Measurements from ENCODE around the gene SERPINE2. TPM values are rescaled to one million over a fixed set of nuclear protein-coding genes. Genes with fewer than 3 reads are reported as not detected.

Gene SERPINE2
- polyA plus RNA-seq, 3 donors: not detected

- Histone ChIP-seq H3K4me1 (ENCODE audit: control insufficient read depth in 1 of 2, insufficient read depth in 2 of 2, low read length in 2 of 2) (no peaks in the 10 kb centered on the region), H3K4me2 (replicated peaks; ENCODE audit: extremely low read depth, low read length, poor library complexity, severe bottlenecking) (no peak overlapping the region), H3K27me3 (ENCODE audit: control insufficient read depth in 2 of 2, insufficient read depth in 2 of 2, low read length in 2 of 2) (no peaks in the 10 kb centered on the region), H3K9me3 (replicated peaks in 1 of 2; ENCODE audit: control insufficient read depth in 1 of 2, insufficient read depth in 1 of 2, low read length in 2 of 2) (no peaks in the 10 kb centered on the region), H3K27ac (ENCODE audit: low read depth in 1 of 2, low read length in 2 of 2) (no peak overlapping the region), H3K9ac (ENCODE audit: insufficient read depth, low read length, poor library complexity, severe bottlenecking) (no peak overlapping the region), H2AFZ (ENCODE audit: insufficient read depth, low read depth, low read length, poor library complexity, severe bottlenecking) (no peak overlapping the region), H3K36me3 (replicated peaks in 1 of 2; ENCODE audit: control insufficient read depth in 1 of 2, insufficient read depth in 2 of 2, low read length in 2 of 2) (no peaks in the 10 kb centered on the region), H3K4me3 (replicated peaks in 1 of 3; ENCODE audit: low read depth in 2 of 3, low read length in 3 of 3) (no peak overlapping the region), H4K20me1 (ENCODE audit: insufficient read depth, low read length) (no peaks in the 10 kb centered on the region), H3K79me2 (ENCODE audit: insufficient read depth, low read length) (no peaks in the 10 kb centered on the region)
- H3K27me3 Mint-ChIP-seq (ENCODE audit: low read depth in 3 of 3): peaks cover 0 to 4% (median 0%) of the 10 kb centered on the region in 3 donors
- H3K27ac Mint-ChIP-seq: no peak overlapping the region
- WGBS (ENCODE audit: insufficient coverage): 81% methylated on average over 3 of the region's 5 CpGs
- no peak overlapping the region for H3K4me3 Mint-ChIP-seq
- H3K4me1 Mint-ChIP-seq: peaks cover 1% of the 10 kb centered on the region
- peaks cover 0 to under 1% (median 0%) of the 10 kb centered on the region in 7 donors for H3K9me3 Mint-ChIP-seq
- no peaks in the 10 kb centered on the region for H3K36me3 Mint-ChIP-seq
- no peak for TF ChIP-seq CTCF (IDR thresholded peaks at IDR 0.05)
- DNase-seq: no peak
- intact Hi-C loops (cut with micrococcal nuclease): loop anchor here in 1 of 2 donors (5.0 kb wide), 1 partner anchor 292 kb away; no protein-coding TSS in a partner anchor
Observed at GRCh38 chr2:223995569-223995968, 43.5 kb downstream of the SERPINE2 start.

GRCh38 chr2:223994562-223995162 lies 44.4 kb downstream of the SERPINE2 start:
- Mint-ChIP-seq H3K27ac (no peak overlapping the region), H3K4me3 (no peak overlapping the region), H3K4me1 (peaks cover 1% of the 10 kb centered on the region), H3K36me3 (no peaks in the 10 kb centered on the region), H3K27me3 (ENCODE audit: low read depth in 3 of 3) (no peaks in the 10 kb centered on the region), H3K9me3 (no peaks in the 10 kb centered on the region)
- H3K27me3 ChIP-seq (ENCODE audit: control insufficient read depth in 2 of 2, insufficient read depth in 2 of 2, low read length in 2 of 2): no peaks in the 10 kb centered on the region
- H3K9ac ChIP-seq (ENCODE audit: insufficient read depth, low read length, poor library complexity, severe bottlenecking): no peak overlapping the region
- no peak overlapping the region for H2AFZ ChIP-seq (ENCODE audit: insufficient read depth, low read depth, low read length, poor library complexity, severe bottlenecking)
- no peaks in the 10 kb centered on the region for H3K79me2 ChIP-seq (ENCODE audit: insufficient read depth, low read length)
- TF ChIP-seq CTCF (IDR thresholded peaks at IDR 0.05): no peak
- H3K9me3 ChIP-seq (replicated peaks in 1 of 2; ENCODE audit: control insufficient read depth in 1 of 2, insufficient read depth in 1 of 2, low read length in 2 of 2): no peaks in the 10 kb centered on the region
- no peak overlapping the region for H3K4me3 ChIP-seq (replicated peaks in 1 of 3; ENCODE audit: low read depth in 2 of 3, low read length in 3 of 3)
- no peaks in the 10 kb centered on the region for H3K36me3 ChIP-seq (replicated peaks in 1 of 2; ENCODE audit: control insufficient read depth in 1 of 2, insufficient read depth in 2 of 2, low read length in 2 of 2)
- 88% methylated on average over 3 of the region's 4 CpGs for WGBS (ENCODE audit: insufficient coverage)
- no peak overlapping the region for H3K4me2 ChIP-seq (replicated peaks; ENCODE audit: extremely low read depth, low read length, poor library complexity, severe bottlenecking)
- DNase-seq: no peak
- no peak overlapping the region for H3K27ac ChIP-seq (ENCODE audit: low read depth in 1 of 2, low read length in 2 of 2)
- intact Hi-C loops (cut with micrococcal nuclease): loop anchor here (5.0 kb wide), 2 partner anchors 288 to 293 kb away; no protein-coding TSS in a partner anchor
- no peaks in the 10 kb centered on the region for H4K20me1 ChIP-seq (ENCODE audit: insufficient read depth, low read length)
- no peaks in the 10 kb centered on the region for H3K4me1 ChIP-seq (ENCODE audit: control insufficient read depth in 1 of 2, insufficient read depth in 2 of 2, low read length in 2 of 2)

Data from CD14-positive monocyte (primary cell).